Bronchial epithelial cell (primary cell): ENCODE results near the gene OTC. TPM values are rescaled to one million over a fixed set of nuclear protein-coding genes. Genes with fewer than 3 reads are reported as not detected.

Experiments
- DNase-seq: peaks from one replicate; pipeline ENCODE4 v3.0.0-alpha.2; 2010; ENCODE audit warnings: low read depth
- FAIRE-seq: peaks from 2 replicates; lab custom pipeline; 2011; peaks lifted over from hg19 to GRCh38; lab: Jason Lieb, UNC
- H3K27me3 ChIP-seq: 2 replicates; pipeline ENCODE4 v1.5.1; 2011; ENCODE audit warnings: low read length; ENCODE audit not compliant: control insufficient read depth, insufficient read depth
- H3K36me3 ChIP-seq: 2 replicates; pipeline ENCODE4 v1.5.1; 2011; ENCODE audit warnings: low read length; ENCODE audit not compliant: control insufficient read depth, insufficient read depth
- H3K4me3 ChIP-seq: 2 replicates; pipeline ENCODE4 v1.5.1; 2011; ENCODE audit warnings: mild to moderate bottlenecking, low read depth, low read length, control low read depth
- CTCF ChIP-seq: IDR thresholded peaks from 2 replicates; pipeline ENCODE4 v1.5.1; 2011; ENCODE audit warnings: mild to moderate bottlenecking, moderate library complexity, low read length, control low read depth, inconsistent platforms; ENCODE audit not compliant: insufficient read depth, severe bottlenecking
- total RNA-seq: library from RNA; depleted of rRNA; stranded (reverse); fragments of >200 nt; gene quantifications from 2 replicates; pipeline ENCODE4 v1.2.1, GENCODE V29; 2014

Gene OTC
- total RNA-seq, 1 donor from 2014 or later, result not detected

GRCh38 chrX:38315186-38315585, 37.2 kb upstream of the OTC start:
- no peak for TF ChIP-seq CTCF
- H3K4me3 ChIP-seq, result no peak overlapping the region
- H3K27me3 ChIP-seq, result no peaks in the 10 kb centered on the region
- DNase-seq (no peak), FAIRE-seq (no peak)
- no peaks in the 10 kb centered on the region for H3K36me3 ChIP-seq

GRCh38 chrX:38318196-38318595, 34.2 kb upstream of the OTC start:
- FAIRE-seq (no peak), DNase-seq (no peak)
- Histone ChIP-seq H3K4me3 (no peak overlapping the region), H3K36me3 (no peaks in the 10 kb centered on the region), H3K27me3 (no peaks in the 10 kb centered on the region)
- TF ChIP-seq CTCF, result no peak

GRCh38 chrX:38318606-38319005, 33.8 kb upstream of the OTC start:
- FAIRE-seq, result no peak
- no peak for DNase-seq
- H3K4me3 ChIP-seq, result no peak overlapping the region
- H3K27me3 ChIP-seq, result no peaks in the 10 kb centered on the region
- no peaks in the 10 kb centered on the region for H3K36me3 ChIP-seq
- TF ChIP-seq CTCF, result no peak

- no peaks in the 10 kb centered on the region for H3K27me3 ChIP-seq
- no peaks in the 10 kb centered on the region for H3K36me3 ChIP-seq
- H3K4me3 ChIP-seq, result no peak overlapping the region
- DNase-seq (no peak), FAIRE-seq (no peak)
- TF ChIP-seq CTCF, result no peak
These were observed 31.6 kb upstream of the OTC start for GRCh38 chrX:38320819-38321218.

GRCh38 chrX:38326086-38326485, 26.3 kb upstream of the OTC start:
- DNase-seq (no peak), FAIRE-seq (no peak)
- Histone ChIP-seq H3K36me3 (no peaks in the 10 kb centered on the region), H3K4me3 (no peak overlapping the region), H3K27me3 (no peaks in the 10 kb centered on the region)
- no peak for TF ChIP-seq CTCF

- DNase-seq (peak; percentile 78), FAIRE-seq (no peak)
- H3K36me3 ChIP-seq, result no peaks in the 10 kb centered on the region
- peak within 1 kb of the TSS; percentile 64 for H3K4me3 ChIP-seq
- H3K27me3 ChIP-seq, result no peaks in the 10 kb centered on the region
- TF ChIP-seq CTCF, result peak; percentile 91
These were observed 25.2 kb upstream of the OTC start, which contains the start of gene RPGR for GRCh38 chrX:38327007-38327774. TSS of gene RPGR (minus strand) at chrX:38327509. CDS start at chrX:38327367, 142 bp downstream.
